Spleen (tissue), 11 donors: ENCODE data around the gene IFNA6. TPM values are rescaled to one million over a fixed set of nuclear protein-coding genes. Genes with fewer than 3 reads are reported as not detected.

Source experiments
- DNase-seq: peaks from one replicate; pipeline ENCODE4 v3.0.0-alpha.2; 2020
- H3K27ac ChIP-seq, 8 donors: fragments of 200-600 bp; sonication (generic) in 7 of 8; 1 replicate in 4 of 8; 2 replicates in 4 of 8; pipeline versions ENCODE4 v1.5.0 to v1.8.0; 2016 to 2021; ENCODE audit warnings: inconsistent platforms in 4 of 8, mild to moderate bottlenecking in 4 of 8, moderate library complexity in 1 of 8
- H3K27me3 ChIP-seq, 7 donors: fragments of 200-600 bp; sonication (generic) in 6 of 7; replicated peaks in 1 of 7; 1 replicate in 4 of 7; 2 replicates in 3 of 7; pipeline versions ENCODE4 v1.5.0 to v1.8.0; 2016 to 2021; ENCODE audit warnings: inconsistent platforms in 3 of 7, mild to moderate bottlenecking in 1 of 7
- H3K36me3 ChIP-seq, 6 donors: fragments of 200-600 bp; sonication (generic) in 5 of 6; 1 replicate in 4 of 6; 2 replicates in 2 of 6; pipeline versions ENCODE4 v1.5.0 to v1.8.0; 2016 to 2021; ENCODE audit warnings: inconsistent platforms in 2 of 6
- H3K4me1 ChIP-seq, 6 donors: fragments of 200-600 bp; sonication (generic) in 5 of 6; 1 replicate in 3 of 6; 2 replicates in 3 of 6; pipeline versions ENCODE4 v1.5.0 to v1.8.0; 2016 to 2021; ENCODE audit warnings: inconsistent platforms in 3 of 6
- H3K4me3 ChIP-seq, 8 donors: fragments of 200-600 bp; sonication (generic) in 7 of 8; 1 replicate in 4 of 8; 2 replicates in 4 of 8; pipeline versions ENCODE4 v1.5.0 to v1.8.0; 2016 to 2021; ENCODE audit warnings: inconsistent platforms in 4 of 8, mild to moderate bottlenecking in 4 of 8, moderate library complexity in 2 of 8
- H3K9me3 ChIP-seq, 8 donors: fragments of 200-600 bp; sonication (generic) in 7 of 8; 1 replicate in 4 of 8; 2 replicates in 4 of 8; pipeline versions ENCODE4 v1.5.0 to v1.8.0; 2016 to 2021; ENCODE audit warnings: inconsistent platforms in 4 of 8
- POLR2A ChIP-seq, 3 donors: fragments of 450-650 bp; IDR thresholded peaks; one replicate each; pipeline ENCODE4 v1.5.1; 2017; ENCODE audit warnings: antibody characterized with exemption in 3 of 3, mild to moderate bottlenecking in 1 of 3
- POLR2AphosphoS5 ChIP-seq, 3 donors: sonication (generic); formaldehyde crosslinking; IDR thresholded peaks; one replicate each; pipeline ENCODE4 v1.5.1; 2017; ENCODE audit warnings: antibody characterized with exemption in 3 of 3
- WGBS, 5 donors: extraction: QIAGEN DNeasy Blood & Tissue Kit in 3 of 5; methylation state at CpG; one replicate each; pipeline versions ENCODE4 v1.1.5 to v1.1.7; 2013 to 2018; 5-methylcytosine and 5-hydroxymethylcytosine counted together
- intact Hi-C: fragments of 100-400 bp; cut with DNase I; formaldehyde crosslinking; loops from one replicate; pipeline ENCODE4 v1.15.0; 2023; ENCODE audit warnings: low total_unique reads
- polyA plus RNA-seq, 3 donors: library from polyadenylated mRNA; stranded (reverse); fragments of 200-250 nt; gene quantifications; one replicate each; pipeline ENCODE4 v1.2.1, GENCODE V29; 2013
- total RNA-seq, 7 donors: library from RNA; depleted of rRNA in 3 of 7; stranded (reverse); fragments of >200 nt in 3 of 7; fragmentation: NEBNext Ultra II Directional in 4 of 7; extraction: Animal tissue kit (Norgen Biotek cat#: 25700) in 4 of 7; gene quantifications; one replicate each; pipeline versions ENCODE4 v1.1.0 to v1.2.1, GENCODE V29; 2016 to 2021
- TF ChIP-seq, protein P1 (sequence below), 11 experiments: fragments of 200-600 bp in 7 of 11; fragments of 450-650 bp in 4 of 11; sonication (generic) in 4 of 11; IDR thresholded peaks in 8 of 11; conservative IDR thresholded peaks in 3 of 11; 1 replicate in 7 of 11; 2 replicates in 4 of 11; pipeline versions ENCODE4 v1.4.0 to v1.8.0; 2016 to 2021; ENCODE audit warnings: antibody characterized with exemption in 11 of 11, inconsistent platforms in 4 of 11, mild to moderate bottlenecking in 1 of 11
- donor health status: healthy with polysubstance abuse.
- donor health status: DM: no; HTN: no; CAD: no; lungs with moderate emphysema.
- donor health status: DM: no; HTN: no; CAD: no.
- donor health status: Bipolar disorder and iron deficiency.
- donor health status: healthy.
- donor health status: DM: no; HTN: no; CAD: no.
- donor health status: DM: yes; HTN: yes; CAD: no.

IFNA6 gene
- total and polyA plus RNA-seq, 10 donors, result 0.23 TPM; not detected in 9

DNA sequence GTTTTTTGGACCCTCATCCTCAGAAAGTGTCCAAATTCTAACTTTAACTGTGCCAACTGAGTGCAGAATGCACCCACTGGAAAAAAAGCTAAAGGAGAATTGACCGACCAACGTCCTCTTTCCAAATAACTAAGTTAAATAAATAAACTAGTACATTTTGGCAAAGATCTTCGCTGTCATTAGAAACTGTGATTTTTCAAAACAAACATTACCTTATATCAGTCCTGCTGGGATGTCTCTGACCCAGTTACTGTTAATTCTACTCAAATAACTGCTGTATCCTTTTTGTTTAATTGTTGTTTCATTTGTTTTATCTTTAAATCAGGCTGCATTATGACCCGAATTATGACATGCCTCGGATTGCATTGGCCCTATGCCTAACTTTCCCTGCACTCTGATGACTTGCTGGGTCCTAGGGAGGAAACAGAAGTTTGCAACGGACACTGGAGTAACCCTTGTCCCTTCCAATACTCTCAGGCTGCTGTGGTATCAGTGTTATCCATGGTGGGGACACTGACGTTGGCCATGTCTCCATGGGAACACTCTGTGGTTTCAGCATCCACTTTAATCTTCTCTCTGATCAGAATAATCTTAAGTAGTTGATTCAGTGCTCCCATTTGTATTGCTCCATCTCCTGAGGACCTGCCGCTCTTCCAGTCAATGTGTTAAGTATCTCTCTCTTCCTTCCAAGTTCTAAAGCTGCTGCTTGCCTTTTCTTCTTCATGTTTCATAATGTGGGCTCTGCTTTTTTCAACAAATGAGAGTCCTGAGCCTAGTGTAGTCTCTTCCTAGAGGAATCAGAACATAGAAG, 34.5 kb downstream of the IFNA6 start:
- DNase-seq, result no peak
- H3K27ac ChIP-seq, result no peak overlapping the region
- peaks cover 0 to 12% (median 2%) of the 10 kb centered on the region in 6 donors for H3K4me1 ChIP-seq
- intact Hi-C loops, result loop anchor here (10.0 kb wide), 1 partner anchor 139 kb away; no protein-coding TSS in a partner anchor
- no peaks in the 10 kb centered on the region for H3K27me3 ChIP-seq
- H3K4me3 ChIP-seq, result no peak overlapping the region
- WGBS, 5 donors, result 55 to 74% (median 56%) methylated on average over 8 of the region's 8 CpGs
- no peak for TF ChIP-seq POLR2AphosphoS5 (IDR thresholded peaks at IDR 0.05)
- no peak for TF ChIP-seq POLR2A (IDR thresholded peaks at IDR 0.05)
- TF ChIP-seq, protein P1, sequence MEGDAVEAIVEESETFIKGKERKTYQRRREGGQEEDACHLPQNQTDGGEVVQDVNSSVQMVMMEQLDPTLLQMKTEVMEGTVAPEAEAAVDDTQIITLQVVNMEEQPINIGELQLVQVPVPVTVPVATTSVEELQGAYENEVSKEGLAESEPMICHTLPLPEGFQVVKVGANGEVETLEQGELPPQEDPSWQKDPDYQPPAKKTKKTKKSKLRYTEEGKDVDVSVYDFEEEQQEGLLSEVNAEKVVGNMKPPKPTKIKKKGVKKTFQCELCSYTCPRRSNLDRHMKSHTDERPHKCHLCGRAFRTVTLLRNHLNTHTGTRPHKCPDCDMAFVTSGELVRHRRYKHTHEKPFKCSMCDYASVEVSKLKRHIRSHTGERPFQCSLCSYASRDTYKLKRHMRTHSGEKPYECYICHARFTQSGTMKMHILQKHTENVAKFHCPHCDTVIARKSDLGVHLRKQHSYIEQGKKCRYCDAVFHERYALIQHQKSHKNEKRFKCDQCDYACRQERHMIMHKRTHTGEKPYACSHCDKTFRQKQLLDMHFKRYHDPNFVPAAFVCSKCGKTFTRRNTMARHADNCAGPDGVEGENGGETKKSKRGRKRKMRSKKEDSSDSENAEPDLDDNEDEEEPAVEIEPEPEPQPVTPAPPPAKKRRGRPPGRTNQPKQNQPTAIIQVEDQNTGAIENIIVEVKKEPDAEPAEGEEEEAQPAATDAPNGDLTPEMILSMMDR (IDR thresholded peaks at IDR 0.05 in 8 of 11, conservative IDR thresholded peaks at IDR 0.05 in 3 of 11), result no peak
- peaks cover 0 to 3% (median 0%) of the 10 kb centered on the region in 6 donors for H3K36me3 ChIP-seq
- H3K9me3 ChIP-seq, result no peaks in the 10 kb centered on the region

- no peak overlapping the region for H3K27ac ChIP-seq
- 78 to 91% (median 88%) methylated on average over 2 of the region's 2 CpGs for WGBS, 5 donors
- no peaks in the 10 kb centered on the region for H3K36me3 ChIP-seq
- no peak overlapping the region for H3K4me3 ChIP-seq
- intact Hi-C loops, result loop anchor here (10.0 kb wide), 1 partner anchor 141 kb away; no protein-coding TSS in a partner anchor
- peaks cover 0 to 12% (median 2%) of the 10 kb centered on the region in 6 donors for H3K4me1 ChIP-seq
- no peaks in the 10 kb centered on the region for H3K27me3 ChIP-seq
- TF ChIP-seq POLR2A (IDR thresholded peaks at IDR 0.05) (no peak), POLR2AphosphoS5 (IDR thresholded peaks at IDR 0.05) (no peak)
- TF ChIP-seq, protein P1 (IDR thresholded peaks at IDR 0.05 in 8 of 11, conservative IDR thresholded peaks at IDR 0.05 in 3 of 11), result no peak
- H3K9me3 ChIP-seq, result no peaks in the 10 kb centered on the region
- DNase-seq, result no peak
Measured at GRCh38 chr9:21314152-21314551, 36.5 kb downstream of the IFNA6 start.

GRCh38 chr9:21311889-21312288, 38.8 kb downstream of the IFNA6 start:
- H3K27ac ChIP-seq, result no peak overlapping the region
- no peaks in the 10 kb centered on the region for H3K9me3 ChIP-seq
- no peak for DNase-seq
- TF ChIP-seq, protein P1 (IDR thresholded peaks at IDR 0.05 in 8 of 11, conservative IDR thresholded peaks at IDR 0.05 in 3 of 11), result no peak
- TF ChIP-seq POLR2A (IDR thresholded peaks at IDR 0.05), result no peak
- TF ChIP-seq POLR2AphosphoS5 (IDR thresholded peaks at IDR 0.05), result no peak
- intact Hi-C loops, result loop anchor here (10.0 kb wide), 1 partner anchor 143 kb away; no protein-coding TSS in a partner anchor
- H3K4me1 ChIP-seq, result peaks cover 0 to 6% (median 0%) of the 10 kb centered on the region in 6 donors
- 40 to 74% (median 65%) methylated on average over 1 of the region's 1 CpG for WGBS, 5 donors
- H3K36me3 ChIP-seq, result no peaks in the 10 kb centered on the region
- no peaks in the 10 kb centered on the region for H3K27me3 ChIP-seq
- H3K4me3 ChIP-seq, result no peak overlapping the region

DNA sequence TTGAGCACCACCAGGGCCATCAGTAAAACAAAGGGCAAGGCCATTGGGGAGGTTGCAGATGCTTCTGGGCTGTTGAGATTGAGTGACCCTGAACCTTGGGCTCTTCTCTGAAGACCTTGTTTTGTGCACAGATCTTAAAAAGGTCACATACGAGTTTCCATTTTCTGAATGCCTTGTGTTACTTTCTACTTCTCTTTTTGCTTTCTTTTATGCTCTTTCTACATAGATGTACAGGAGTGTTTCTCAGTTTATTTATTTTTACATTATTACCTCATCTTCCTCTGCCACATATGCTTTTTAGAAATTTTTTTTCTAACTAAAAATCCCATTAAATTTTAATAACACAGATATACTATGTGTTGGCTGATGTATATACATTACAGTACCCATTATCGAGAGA, 45.5 kb downstream of the IFNA6 start, which contains the start of gene IFNA5:
TSS of gene IFNA5 (minus strand) at position 101 of the 400 bp plus-strand sequence. CDS start at position 44, 57 bp downstream.
- DNase-seq, result no peak
- TF ChIP-seq POLR2AphosphoS5 (IDR thresholded peaks at IDR 0.05), result no peak
- TF ChIP-seq, protein P1 (IDR thresholded peaks at IDR 0.05 in 8 of 11, conservative IDR thresholded peaks at IDR 0.05 in 3 of 11), result no peak
- no peak for TF ChIP-seq POLR2A (IDR thresholded peaks at IDR 0.05)
- 74 to 86% (median 81%) methylated on average over 2 of the region's 2 CpGs for WGBS, 5 donors
- Histone ChIP-seq H3K4me3 (no peak within 1 kb of the TSS), H3K9me3 (no peaks in the 10 kb centered on the region), H3K4me1 (no peaks in the 10 kb centered on the region), H3K27ac (no peak within 1 kb of the TSS), H3K36me3 (no peaks in the 10 kb centered on the region), H3K27me3 (peaks cover 0 to 26% (median 0%) of the 10 kb centered on the region in 7 donors)
- intact Hi-C loops, result no loop called here
